NOMO-1 treated with dmso at 0.1 percent for 144 hours (cell line): ENCODE results near the gene JMJD1C.
"Not testable (repeated sequence)": the region's sequence is repeated elsewhere in the genome, so short reads cannot be mapped to it uniquely, and the experiment has no call there.

Experiments used
- DNase-seq: peaks from one replicate; lab custom pipeline; 2025; ENCODE audit not compliant: unreplicated experiment; lab: John Stamatoyannopoulos, UW

The JMJD1C gene

DNA sequence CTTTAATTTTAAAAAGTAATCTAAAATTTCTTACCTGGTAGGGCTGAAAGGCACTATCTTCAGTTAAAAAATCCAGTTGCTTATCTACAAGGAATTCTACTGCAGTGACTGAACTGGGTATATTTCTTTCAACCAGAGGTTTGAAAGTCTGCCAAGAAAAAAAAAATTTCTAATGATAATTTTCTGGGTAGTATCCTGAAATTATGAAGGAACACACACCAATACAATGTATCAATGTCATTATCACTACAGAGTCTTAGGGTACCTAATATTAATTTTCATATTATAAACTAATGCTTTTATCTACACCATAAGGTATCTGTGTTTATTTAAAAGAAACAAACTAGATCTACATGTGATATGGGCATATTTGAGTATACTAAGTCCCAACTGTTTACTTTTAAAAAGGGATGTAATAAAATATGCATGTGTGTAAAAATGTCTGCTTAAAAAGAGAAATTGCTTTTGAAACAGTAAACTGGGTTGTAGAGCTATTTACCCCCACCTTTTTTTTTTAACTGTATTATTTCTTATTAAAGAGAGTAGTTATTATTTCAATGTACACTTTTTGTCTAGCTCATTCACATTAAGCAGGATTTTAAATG, 201.1 kb downstream of the JMJD1C start:
- DNase-seq, result no peak

DNA sequence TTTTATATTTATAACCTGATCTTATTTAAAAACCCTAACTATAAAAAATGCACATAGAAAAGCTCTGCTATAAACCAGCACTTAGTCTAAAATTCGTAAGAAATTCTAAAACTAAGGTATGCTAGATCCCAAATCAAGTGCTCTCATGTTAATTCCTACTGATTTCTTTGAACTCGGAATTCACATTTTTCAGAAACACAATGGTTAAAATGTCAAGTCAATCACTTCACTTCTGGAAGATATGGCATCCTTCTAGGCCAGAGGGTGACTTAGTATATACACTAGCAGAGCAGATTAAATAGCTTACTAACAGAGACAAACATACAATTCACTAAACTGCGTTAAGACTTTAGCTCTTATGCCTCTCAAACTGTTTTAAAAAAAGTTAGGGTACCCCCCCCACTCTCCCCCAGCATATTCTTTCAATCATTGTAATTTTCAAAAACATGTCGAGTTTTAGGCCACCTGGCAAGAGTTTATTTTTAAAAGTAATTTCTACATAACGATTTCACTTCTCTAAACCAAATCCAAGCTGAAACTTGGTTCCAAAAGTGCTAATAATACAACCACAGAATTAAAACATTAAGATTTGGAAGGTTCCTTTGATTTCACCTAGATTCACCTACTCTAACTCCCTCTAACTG, 203.2 kb downstream of the JMJD1C start:
- no peak for DNase-seq

DNA sequence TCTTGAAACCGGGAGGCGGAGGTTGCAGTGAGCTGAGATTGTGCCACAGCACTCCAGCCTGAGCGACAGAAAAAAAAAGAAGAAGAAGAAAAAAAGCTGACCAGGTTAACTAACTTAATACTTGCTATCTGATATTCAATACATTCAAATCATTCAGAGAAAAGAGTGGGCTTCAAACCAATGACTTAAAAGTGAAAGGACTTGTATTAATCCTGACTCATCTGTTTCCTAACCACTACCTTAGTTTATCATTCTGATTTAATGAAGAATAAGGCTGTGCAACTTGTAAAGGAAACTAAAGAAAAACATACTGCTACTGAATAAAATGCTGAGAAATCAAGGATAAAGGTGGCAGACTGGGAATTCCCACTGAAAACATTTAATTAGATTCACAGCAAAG, 204.3 kb downstream of the JMJD1C start:
- DNase-seq, result no peak

DNA sequence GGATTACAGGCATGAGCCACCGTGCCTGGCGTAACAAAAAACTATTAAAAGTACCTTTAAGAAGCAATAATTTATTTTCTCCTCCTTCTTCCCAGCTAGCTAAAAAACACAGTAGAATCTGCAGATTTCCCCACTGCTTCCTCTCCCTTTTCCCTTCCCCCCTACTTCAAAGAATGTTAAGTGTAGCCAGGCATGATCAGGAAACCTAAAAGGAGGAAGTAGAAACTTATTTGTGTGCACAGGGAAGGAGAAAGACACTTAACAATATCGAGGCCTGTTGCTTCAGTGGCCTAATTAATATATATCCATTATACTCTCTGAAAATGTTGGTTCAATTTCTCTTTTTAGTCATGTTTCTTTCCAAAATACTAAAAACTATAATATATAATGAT, 204.9 kb downstream of the JMJD1C start:
- peak; percentile 66 for DNase-seq

DNA sequence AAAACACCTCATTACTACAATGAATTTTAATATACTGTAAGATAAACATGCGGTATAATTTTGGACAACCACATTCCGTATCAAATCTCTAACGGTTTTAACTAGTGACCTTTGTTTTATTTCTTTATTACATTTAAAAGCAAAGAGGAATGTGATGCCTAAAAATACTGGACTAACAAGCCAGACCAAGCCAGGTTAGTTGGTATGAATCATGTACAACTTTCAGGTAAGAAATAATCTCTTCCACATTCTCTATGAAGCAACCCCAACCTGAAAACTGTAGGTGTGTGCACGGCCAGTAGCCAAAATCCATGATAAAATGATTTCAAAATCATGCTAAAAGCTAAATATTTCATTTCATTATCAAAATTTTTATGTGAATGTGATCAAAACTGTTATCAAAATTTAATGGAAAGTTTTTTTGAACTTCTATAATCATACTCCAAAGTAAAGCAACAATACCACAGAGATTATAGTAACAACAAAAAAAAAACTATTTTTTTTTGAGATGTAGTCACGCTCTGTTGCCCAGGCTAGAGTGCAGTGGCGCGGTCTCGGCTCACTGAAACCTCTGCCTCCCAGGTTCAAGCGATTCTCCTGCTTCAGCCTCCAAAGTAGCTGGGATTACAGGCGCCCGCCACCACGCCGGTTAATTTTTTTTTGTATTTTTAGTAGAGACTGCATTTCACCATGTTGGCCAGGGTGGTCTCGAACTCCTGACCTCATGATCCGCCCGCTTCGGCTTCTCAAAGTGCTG, 205.5 kb downstream of the JMJD1C start:
- DNase-seq, result no peak

DNA sequence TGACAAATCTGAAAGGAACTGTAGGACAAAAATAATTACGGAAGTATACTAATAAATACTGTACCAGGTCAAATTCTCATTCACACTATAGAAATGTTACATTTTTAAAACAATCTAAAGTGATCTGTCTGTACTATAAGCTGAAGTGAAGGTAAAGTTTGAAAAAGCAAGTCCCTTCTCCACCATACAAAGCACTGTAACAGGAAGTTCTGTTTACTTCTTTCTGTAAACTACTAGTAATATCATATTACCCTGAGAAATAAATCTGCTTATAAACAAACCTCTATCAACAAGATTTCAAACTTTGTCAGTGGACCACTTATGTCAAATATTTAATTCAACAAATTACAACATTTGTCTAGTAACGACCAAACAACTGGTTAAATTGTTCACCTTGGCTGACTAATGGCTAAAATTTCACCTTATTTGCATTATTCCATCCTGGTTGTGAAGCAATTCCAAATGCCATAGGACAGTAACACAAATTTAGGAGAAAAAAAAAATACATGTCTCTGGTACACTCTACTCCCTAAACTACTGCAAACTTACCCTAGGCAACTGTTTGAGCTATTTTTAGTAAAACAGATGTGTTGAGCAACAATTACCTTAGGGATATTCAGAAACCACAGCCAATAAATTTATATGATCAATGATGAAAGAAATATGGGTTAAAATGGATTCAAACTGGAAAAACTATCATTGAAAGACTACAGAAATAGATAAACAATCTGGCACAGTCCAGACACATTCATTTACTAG, 206.7 kb downstream of the JMJD1C start:
- DNase-seq, result no peak

DNA sequence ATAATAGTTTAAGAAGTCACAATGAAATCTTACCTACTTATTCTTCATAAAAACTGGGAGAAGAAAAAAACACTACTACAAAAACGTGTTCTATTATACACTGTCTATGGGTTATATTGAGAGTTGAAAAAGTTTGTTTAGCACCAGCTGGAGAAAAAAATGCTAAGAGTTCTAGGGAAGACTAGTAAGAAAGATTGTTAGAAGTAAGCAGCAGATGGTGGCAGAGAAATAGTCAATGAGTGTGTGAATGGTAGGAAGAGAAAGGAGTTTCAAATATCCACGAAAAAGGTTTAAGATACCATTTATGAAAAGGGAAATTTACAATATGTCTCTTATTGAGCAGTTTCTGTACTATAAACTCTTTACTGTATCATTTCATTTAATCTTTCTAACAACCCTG, 208.0 kb downstream of the JMJD1C start:
- DNase-seq, result no peak

DNA sequence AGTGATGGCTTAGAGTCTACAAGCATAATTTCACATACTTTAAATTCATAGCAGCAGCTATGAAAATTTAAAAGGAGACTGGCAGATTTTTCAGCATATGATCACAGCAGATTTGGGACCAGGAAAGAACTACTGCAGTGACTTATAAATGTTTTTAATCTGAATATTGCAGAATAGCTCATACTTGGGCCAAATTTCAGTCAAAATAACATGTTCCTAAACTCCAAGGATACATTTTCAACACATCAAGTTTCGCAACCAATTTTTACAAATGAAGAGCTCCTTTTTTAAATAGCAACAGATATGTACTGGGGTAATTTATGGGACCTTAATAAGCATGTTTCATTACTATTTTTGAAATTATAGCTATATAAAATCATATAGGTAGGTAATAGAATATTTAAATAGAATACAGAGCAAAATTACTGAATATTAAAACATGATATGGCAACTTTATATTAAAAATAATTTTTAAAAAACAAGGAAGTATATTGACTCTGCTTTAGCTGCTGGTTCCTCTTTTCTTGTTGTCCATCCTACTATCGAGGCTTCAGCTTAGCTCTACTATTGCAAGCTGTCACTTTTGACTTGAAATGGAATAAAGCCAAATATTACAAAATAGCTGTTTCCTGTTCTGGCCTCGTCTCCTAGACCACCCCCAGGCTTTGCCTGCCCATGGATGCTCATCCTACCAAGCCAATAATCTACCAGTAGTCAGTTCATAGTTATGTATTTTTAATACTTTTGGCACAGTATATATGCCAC, 209.6 kb downstream of the JMJD1C start:
- peak; percentile 80 for DNase-seq

DNA sequence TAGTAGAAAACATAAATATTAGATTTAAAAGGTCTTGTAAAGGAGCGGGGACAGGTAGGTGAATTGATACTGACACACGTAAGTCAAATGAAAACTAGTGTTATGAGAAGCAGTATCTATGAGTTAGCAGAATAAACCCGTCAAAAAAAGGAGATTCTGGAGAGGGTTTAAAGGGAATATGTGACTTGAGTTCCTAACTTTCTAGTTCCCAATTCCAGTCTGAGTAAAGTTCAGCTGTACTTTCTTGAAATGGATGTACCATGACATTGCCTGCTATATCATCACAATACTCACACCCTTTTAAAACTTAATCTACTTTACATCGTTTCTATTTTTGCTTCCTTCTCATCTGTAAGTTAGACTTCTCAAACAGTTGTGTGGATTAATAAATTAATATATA, 210.5 kb downstream of the JMJD1C start:
- DNase-seq, result no peak

DNA sequence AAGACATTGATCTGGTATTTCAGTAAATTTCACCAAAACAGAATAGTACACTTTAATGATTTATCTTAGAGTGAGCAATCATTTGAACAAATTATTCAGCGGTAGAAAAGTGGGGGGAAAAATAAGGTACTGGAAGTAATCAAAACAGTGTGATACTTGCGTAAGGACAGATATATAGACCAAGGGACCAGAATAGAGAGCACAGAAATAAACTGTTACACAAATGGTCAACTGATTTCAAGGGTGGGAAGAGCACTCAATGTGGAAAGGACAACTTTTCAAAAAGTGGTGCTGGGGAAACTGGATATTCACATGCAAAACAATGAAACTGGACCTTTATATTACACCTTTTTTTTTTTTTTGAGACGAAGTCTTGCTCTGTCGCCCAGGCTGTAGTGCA, 212.7 kb downstream of the JMJD1C start:
- DNase-seq, result peak; percentile 37

DNA sequence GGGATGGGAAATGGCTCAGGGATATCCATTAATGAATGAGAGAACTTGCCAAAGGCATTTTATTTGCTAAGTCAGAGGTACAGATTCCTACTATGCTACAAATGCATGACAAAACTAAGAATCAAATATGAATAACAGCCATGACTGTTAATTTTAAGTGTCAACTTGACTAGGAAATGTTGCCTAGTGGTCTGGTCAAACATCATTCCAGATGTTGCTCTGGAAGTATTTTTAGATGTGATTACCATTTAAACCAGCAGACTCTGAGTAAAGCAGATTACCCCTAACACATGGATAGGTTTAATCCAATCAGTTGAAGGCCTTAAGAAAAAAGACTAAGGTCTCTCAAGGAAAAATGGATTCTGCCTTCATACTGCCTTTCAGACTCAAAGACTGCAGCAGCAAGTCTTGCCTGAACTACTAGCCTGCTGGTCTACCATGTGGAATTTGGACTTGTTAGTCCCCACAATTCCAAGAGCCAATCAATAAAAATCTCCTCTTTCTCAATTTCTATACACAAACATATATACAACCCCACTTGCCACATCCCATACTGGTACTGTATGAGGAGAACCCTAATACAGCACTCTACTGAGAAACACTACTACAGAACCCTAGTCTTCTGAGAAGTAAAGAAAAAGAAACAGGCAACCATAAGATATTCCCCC, 213.5 kb downstream of the JMJD1C start:
- no peak for DNase-seq

DNA sequence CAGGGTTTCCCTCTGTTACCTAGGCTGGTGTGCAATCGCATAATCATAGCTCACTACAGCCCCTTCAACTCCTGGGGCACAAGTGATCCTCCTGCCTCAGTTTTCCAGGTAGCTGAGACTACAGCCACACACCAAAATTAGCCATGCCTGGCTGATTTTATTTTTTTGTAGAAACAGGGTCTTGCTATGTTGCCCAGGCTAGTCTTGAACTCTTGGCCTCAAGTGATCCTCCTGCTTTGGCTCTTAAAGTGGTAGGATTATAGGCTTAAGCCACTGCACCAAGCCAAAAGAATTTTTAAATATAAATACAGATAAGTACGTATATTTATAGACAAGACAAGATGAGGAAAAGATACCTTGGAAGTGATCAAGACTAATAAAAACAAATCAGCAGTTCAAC, 215.7 kb downstream of the JMJD1C start:
- DNase-seq, result no peak

DNA sequence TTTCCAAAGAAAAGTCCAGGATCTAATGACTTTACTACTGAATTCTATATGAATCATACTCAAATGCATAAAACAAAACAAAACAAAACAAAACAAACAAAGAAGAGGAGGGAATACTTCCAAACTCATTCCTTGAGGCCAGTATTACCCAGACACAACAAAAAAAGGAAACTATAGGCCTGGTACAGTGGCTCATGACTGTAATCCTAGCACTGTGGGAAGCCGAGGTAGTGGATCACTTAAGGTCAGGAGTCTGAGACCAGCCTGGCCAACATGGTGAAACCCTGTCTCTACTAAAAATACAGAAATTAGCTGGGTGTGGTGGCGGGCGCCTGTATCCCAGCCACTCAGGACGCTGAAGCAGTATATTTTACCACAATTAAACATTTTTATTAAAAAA, 218.0 kb downstream of the JMJD1C start:
- no peak for DNase-seq

DNA sequence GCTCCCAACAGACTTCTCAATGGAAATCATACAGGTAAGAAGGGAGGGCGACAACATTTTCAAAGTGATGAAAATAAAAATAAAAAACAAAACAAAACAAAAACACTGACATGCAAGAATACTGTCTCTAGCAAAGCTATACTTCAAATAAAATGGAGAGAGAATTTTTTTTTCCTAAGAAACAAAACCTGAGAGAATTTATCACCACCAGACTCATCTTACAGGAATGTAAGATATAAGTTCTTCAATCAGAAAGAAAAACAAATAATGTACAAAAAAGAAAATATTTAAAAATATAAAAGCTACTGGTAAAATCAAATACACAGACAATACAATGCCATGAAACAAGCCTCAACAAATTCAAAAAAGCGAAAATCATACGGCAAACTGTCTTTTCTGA, 219.4 kb downstream of the JMJD1C start:
- no peak for DNase-seq

DNA sequence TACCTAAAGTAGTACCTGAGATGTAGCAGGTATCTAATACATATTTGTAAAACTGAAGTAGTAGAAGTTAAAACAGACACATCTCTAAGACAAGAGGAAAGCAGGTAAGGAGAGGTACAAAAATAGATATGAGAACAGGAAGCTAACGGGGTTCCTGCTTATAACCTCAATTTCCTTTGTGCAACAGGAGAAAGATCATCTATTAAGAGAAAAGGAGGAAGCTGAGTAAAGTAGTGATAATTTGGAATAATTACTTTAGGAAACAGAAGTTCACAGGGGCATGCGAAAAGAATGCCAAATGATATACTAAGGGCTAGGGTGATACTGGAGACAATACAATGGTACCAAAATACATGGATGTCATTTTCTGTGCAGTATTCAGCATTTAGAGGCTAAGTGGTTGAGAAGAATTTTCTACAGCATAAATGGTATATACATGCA, 223.9 kb downstream of the JMJD1C start:
- DNase-seq, result peak; percentile 53

DNA sequence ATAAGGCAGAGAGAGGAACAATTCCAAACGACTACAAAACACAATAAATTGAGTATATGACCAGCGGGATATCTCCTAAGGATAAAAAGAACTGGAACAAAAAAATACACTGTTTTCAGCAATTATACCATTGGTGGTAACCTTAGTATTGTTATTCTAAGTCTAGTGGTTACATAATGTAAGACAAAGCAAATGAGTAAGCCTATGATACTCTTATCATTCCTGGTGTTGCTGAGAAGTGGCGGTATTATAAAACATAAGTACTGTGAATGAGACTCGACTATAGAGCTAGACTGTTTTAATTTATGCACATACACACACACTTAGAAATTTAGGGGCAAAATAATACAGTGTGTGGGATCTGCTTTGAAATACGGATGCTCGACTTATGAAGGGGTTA, 225.0 kb downstream of the JMJD1C start:
- DNase-seq, result no peak

DNA sequence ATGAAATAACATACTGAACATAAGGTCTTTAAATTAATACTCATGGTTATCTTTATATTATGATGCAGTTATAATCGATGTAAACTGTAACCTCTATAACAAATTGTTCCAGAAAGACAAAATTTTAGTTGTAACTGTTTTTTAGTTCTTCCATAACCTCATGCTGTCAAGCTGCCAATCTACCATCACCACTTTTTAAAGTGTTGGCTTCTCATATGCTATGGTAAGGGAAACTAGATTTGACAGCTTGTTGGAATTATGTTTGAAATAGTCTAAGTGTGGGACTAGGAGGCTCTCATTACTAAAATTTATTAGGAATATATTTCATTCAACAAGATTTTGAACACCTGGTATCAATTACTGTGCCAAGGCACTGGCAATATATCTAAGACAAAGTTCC, 227.3 kb downstream of the JMJD1C start:
- no peak for DNase-seq

DNA sequence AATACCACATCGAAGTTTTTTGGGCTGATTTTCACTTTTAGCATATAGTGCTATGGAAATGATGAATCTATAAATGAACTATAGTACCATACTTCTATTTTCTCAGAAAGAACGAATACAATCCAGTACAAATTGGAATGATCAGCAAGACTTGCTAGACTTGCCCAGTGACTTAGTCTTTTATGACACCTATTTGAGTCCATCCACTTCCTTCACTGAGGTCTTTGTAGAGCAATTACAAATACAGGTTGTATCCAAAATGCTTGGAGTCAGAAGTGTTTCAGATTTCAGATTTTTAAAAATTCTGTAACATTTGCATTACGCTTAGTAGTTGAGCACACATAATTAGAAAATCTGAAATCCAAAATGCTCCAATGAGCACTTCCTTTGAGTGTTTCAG, 228.4 kb downstream of the JMJD1C start:
- DNase-seq, result no peak

DNA sequence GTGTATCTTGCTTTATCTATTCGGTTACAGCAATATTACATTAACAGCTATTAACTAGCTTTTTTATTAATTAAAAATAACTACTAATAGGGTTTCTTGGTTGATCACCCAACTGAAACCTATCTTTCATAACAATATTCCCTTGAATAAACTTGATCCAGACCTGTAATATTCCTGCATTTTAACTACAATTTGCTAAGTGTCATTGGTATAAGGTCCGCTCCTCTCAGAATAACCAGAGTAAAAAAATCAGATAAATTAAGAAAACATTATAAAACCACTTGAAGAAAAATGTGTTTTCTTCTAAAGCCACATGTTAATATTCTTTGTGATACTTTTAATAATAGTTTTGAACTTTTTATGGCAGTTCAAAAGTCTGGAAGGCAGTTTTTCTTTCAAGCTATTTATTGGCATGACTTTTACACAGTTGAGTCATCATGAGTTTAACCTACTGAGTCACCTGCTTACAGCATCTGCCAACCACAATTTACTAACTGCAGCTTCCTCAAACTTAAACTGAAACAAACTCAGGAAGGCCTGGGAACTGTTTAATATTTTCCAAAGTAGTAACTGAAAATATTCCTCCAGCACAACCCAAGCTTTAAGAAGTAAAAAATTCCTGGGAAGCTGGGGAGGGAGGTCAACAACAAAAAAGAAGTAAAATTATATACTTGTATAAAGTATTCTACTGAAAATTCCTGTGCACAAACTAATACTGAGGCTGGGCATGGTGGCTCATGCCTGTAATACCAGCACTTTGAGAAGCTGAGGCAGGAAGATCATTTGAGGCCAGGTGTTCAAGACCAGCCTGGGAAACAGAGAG, 229.5 kb downstream of the JMJD1C start:
- peak; percentile 57 for DNase-seq

DNA sequence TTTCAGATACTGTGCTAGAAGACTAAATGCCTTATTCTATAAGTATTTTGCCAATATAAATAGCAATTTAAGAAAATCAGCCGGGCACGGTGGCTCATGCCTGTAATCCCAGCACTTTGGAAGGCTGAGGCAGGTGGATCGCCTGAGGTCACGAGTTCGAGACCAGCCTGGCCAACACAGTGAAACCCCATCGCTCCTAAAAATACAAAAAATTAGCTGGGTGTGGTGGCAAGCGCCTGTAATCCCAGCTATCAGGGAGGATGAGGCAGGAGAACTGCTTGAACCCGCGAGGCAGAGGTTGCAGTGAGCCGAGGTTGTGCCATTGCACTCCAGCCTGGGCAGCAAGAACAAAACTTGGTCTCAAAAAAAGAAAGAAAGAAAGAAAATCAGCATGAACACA, 230.6 kb downstream of the JMJD1C start:
- DNase-seq, result not testable (repeated sequence)
